ENCODE measurements around the gene NOCT.

- TF ChIP-seq CTCF (IDR thresholded peaks at IDR 0.05) (no peak), POLR2A (IDR thresholded peaks at IDR 0.05) (no peak), POLR2AphosphoS5 (IDR thresholded peaks at IDR 0.05) (no peak)
These were observed 23.4 kb downstream of the NOCT start for GRCh38 chr4:139038874-139039443.
